SH-SY5Y (cell line): Measurements from ENCODE around the gene DNM3.

Source experiments
- GATA2 ChIP-seq: IDR thresholded peaks from 2 replicates; pipeline ENCODE4 v1.6.1; 2011; ENCODE audit warnings: mild to moderate bottlenecking, low read depth, low read length
- GATA3 ChIP-seq: IDR thresholded peaks from 2 replicates; pipeline ENCODE4 v1.6.1; 2011; ENCODE audit warnings: low read depth, mild to moderate bottlenecking, low read length, moderate library complexity

DNM3 gene

GRCh38 chr1:171805395-171806115, 35.7 kb upstream of the DNM3 start:
- no peak for TF ChIP-seq GATA2
- TF ChIP-seq GATA3, result no peak

GRCh38 chr1:171807556-171807955, 33.7 kb upstream of the DNM3 start:
- TF ChIP-seq GATA2, result no peak
- TF ChIP-seq GATA3, result no peak

- TF ChIP-seq GATA3, result no peak
- TF ChIP-seq GATA2, result no peak
These were observed 31.5 kb upstream of the DNM3 start for GRCh38 chr1:171809834-171810233.

GRCh38 chr1:171811672-171812071, 29.6 kb upstream of the DNM3 start:
- TF ChIP-seq GATA3, result no peak
- TF ChIP-seq GATA2, result no peak

- no peak for TF ChIP-seq GATA3
- no peak for TF ChIP-seq GATA2
These were observed 26.6 kb upstream of the DNM3 start for GRCh38 chr1:171814692-171815091.

- TF ChIP-seq GATA3, result no peak
- no peak for TF ChIP-seq GATA2
These were observed 24.9 kb upstream of the DNM3 start for GRCh38 chr1:171816300-171816901.

GRCh38 chr1:171817511-171818265, 23.6 kb upstream of the DNM3 start:
- TF ChIP-seq GATA3, result no peak
- TF ChIP-seq GATA2, result no peak

GRCh38 chr1:171819946-171820345, 21.4 kb upstream of the DNM3 start:
- TF ChIP-seq GATA3, result no peak
- TF ChIP-seq GATA2, result no peak

- TF ChIP-seq GATA2 (no peak), GATA3 (no peak)
These were observed 14.3 kb upstream of the DNM3 start for GRCh38 chr1:171826973-171827372.

GRCh38 chr1:171828794-171829193, 12.5 kb upstream of the DNM3 start:
- no peak for TF ChIP-seq GATA3
- TF ChIP-seq GATA2, result no peak

- TF ChIP-seq GATA2 (no peak), GATA3 (no peak)
These were observed 8.0 kb upstream of the DNM3 start for GRCh38 chr1:171833091-171833825.

- no peak for TF ChIP-seq GATA3
- TF ChIP-seq GATA2, result no peak
These were observed 6.5 kb upstream of the DNM3 start for GRCh38 chr1:171834821-171835220.

GRCh38 chr1:171835891-171836290, 5.4 kb upstream of the DNM3 start:
- TF ChIP-seq GATA2 (no peak), GATA3 (no peak)
